GM23248 (cell line): ENCODE results near the gene COL9A3.

Experiments used
- EZH2 ChIP-seq: fragments of 200-600 bp; sonication (generic); IDR thresholded peaks from 2 replicates; pipeline ENCODE4 v1.6.1; 2018; ENCODE audit warnings: antibody characterized with exemption, mild to moderate bottlenecking; ENCODE audit not compliant: insufficient read depth, poor library complexity, severe bottlenecking
- EZH2phosphoT487 ChIP-seq: fragments of 200-600 bp; sonication (generic); IDR thresholded peaks from 2 replicates; pipeline ENCODE4 v1.6.1; 2018; ENCODE audit warnings: antibody characterized with exemption, moderate library complexity, mild to moderate bottlenecking, low read depth; ENCODE audit not compliant: insufficient read depth

DNA sequence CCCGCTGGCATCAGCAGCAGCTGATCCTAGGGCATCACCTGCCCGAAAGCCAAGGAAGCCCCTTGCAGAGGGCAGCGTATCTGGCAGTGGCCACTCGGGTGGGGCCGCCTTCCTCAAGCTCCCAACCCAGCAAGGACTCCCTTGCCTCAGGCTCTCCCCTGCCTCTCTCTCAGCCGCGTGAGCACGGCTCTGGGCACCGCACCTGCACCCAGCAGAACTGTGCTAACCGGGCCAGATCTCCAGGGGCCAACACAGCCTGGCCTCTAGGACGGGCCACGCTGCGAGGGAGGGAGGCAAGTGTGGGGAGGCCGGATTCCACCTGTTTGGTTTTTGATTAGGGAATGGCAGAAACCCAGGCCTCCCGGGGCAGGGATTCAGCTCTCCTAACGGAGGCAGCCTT lies 32.4 kb upstream of the COL9A3 start:
- TF ChIP-seq EZH2phosphoT487 (no peak), EZH2 (no peak)
